Colonic mucosa (tissue), 4 donors: ENCODE measurements around the gene KCNA5. TPM values are rescaled to one million over a fixed set of nuclear protein-coding genes. Genes with fewer than 3 reads are reported as not detected.

Experiments
- DNase-seq: peaks from one replicate; pipeline ENCODE4 v3.0.0-alpha.2; 2020
- H3K27ac ChIP-seq: fragments of 200-600 bp; one replicate; pipeline ENCODE4 v1.8.0; 2021
- H3K27me3 ChIP-seq: fragments of 200-600 bp; one replicate; pipeline ENCODE4 v1.8.0; 2021
- H3K36me3 ChIP-seq: fragments of 200-600 bp; one replicate; pipeline ENCODE4 v1.8.0; 2021
- H3K4me1 ChIP-seq: fragments of 200-600 bp; one replicate; pipeline ENCODE4 v1.8.0; 2021; ENCODE audit warnings: mild to moderate bottlenecking
- H3K4me3 ChIP-seq: fragments of 200-600 bp; one replicate; pipeline ENCODE4 v1.8.0; 2021
- H3K9ac ChIP-seq, 2 donors: one replicate each; pipeline ENCODE4 v1.7.0; 2013; ENCODE audit warnings: control low read depth in 2 of 2, low read depth in 2 of 2, low read length in 2 of 2
- H3K9me3 ChIP-seq: fragments of 200-600 bp; one replicate; pipeline ENCODE4 v1.8.0; 2021
- CTCF ChIP-seq: fragments of 200-600 bp; IDR thresholded peaks from one replicate; pipeline ENCODE4 v1.8.0; 2022; ENCODE audit warnings: antibody characterized with exemption, mild to moderate bottlenecking
- intact Hi-C: fragments of 100-400 bp; cut with DNase I; formaldehyde crosslinking; loops from one replicate; pipeline ENCODE4 v1.14.1; 2022
- total RNA-seq, 2 donors: library from RNA; stranded (reverse); fragmentation: NEBNext Ultra II Directional in 1 of 2; extraction: Animal tissue kit (Norgen Biotek cat#: 25700) in 1 of 2; gene quantifications; one replicate each; pipeline ENCODE4 v1.2.1, GENCODE V29; 2021
- donor health status: healthy.
- donor health status: DM: no; HTN: no; CAD: no.
- donor health status: DM: no; HTN: no; CAD: no.

The KCNA5 gene
- total RNA-seq, 2 donors from 2014 or later: 0.11 TPM; not detected in 1

- TF ChIP-seq CTCF: no peak
- Histone ChIP-seq H3K36me3 (no peaks in the 10 kb centered on the region), H3K27ac (no peak overlapping the region), H3K4me1 (no peaks in the 10 kb centered on the region), H3K9ac (no peak overlapping the region), H3K9me3 (no peaks in the 10 kb centered on the region), H3K4me3 (no peak overlapping the region), H3K27me3 (no peaks in the 10 kb centered on the region)
- no peak for DNase-seq
- intact Hi-C loops: loop anchor here (10.0 kb wide), 1 partner anchor 233 kb away; no protein-coding TSS in a partner anchor
Measured at GRCh38 chr12:5087831-5088554, 44.3 kb downstream of the KCNA5 start.

GRCh38 chr12:5088586-5089264, 45.0 kb downstream of the KCNA5 start:
- no peak for TF ChIP-seq CTCF
- no peaks in the 10 kb centered on the region for H3K9me3 ChIP-seq
- intact Hi-C loops: loop anchor here (10.0 kb wide), 1 partner anchor 234 kb away; no protein-coding TSS in a partner anchor
- H3K27ac ChIP-seq: no peak overlapping the region
- no peaks in the 10 kb centered on the region for H3K4me1 ChIP-seq
- no peaks in the 10 kb centered on the region for H3K27me3 ChIP-seq
- H3K36me3 ChIP-seq: no peaks in the 10 kb centered on the region
- H3K9ac ChIP-seq: no peak overlapping the region
- DNase-seq: no peak
- H3K4me3 ChIP-seq: no peak overlapping the region

GRCh38 chr12:5094551-5094950, 50.9 kb downstream of the KCNA5 start:
- Histone ChIP-seq H3K9ac (no peak overlapping the region), H3K36me3 (no peaks in the 10 kb centered on the region), H3K27me3 (no peaks in the 10 kb centered on the region), H3K27ac (no peak overlapping the region), H3K9me3 (no peaks in the 10 kb centered on the region), H3K4me1 (no peaks in the 10 kb centered on the region), H3K4me3 (no peak overlapping the region)
- no peak for DNase-seq
- intact Hi-C loops: no loop called here
- TF ChIP-seq CTCF: no peak

- TF ChIP-seq CTCF: no peak
- no peak overlapping the region for H3K27ac ChIP-seq
- no peak overlapping the region for H3K9ac ChIP-seq
- H3K4me1 ChIP-seq: no peaks in the 10 kb centered on the region
- intact Hi-C loops: no loop called here
- H3K27me3 ChIP-seq: no peaks in the 10 kb centered on the region
- no peaks in the 10 kb centered on the region for H3K36me3 ChIP-seq
- no peak overlapping the region for H3K4me3 ChIP-seq
- no peaks in the 10 kb centered on the region for H3K9me3 ChIP-seq
- no peak for DNase-seq
Measured at GRCh38 chr12:5094986-5095385, 51.3 kb downstream of the KCNA5 start.

Other genes starting within 250 kb of the KCNA5 start
- under 1 TPM in 1 of 2 donors, not detected in 1; 0.61 TPM for gene KCNA1, start 134.0 kb upstream of the KCNA5 start, total RNA-seq